Measurements from ENCODE around the gene MAPKAP1. TPM values are rescaled to one million over a fixed set of nuclear protein-coding genes. Genes with fewer than 3 reads are reported as not detected.

MAPKAP1 gene
- total RNA-seq, 1 donor from 2014 or later = 123 TPM

- DNase-seq = no peak
- H3K4me1 Mint-ChIP-seq = peaks cover 28% of the 10 kb centered on the region
- no peak overlapping the region for H3K4me3 Mint-ChIP-seq
- H3K9me3 Mint-ChIP-seq = no peaks in the 10 kb centered on the region
- intact Hi-C loops (cut with micrococcal nuclease) = no loop called here
- no peak overlapping the region for H3K27ac Mint-ChIP-seq
- no peaks in the 10 kb centered on the region for H3K27me3 Mint-ChIP-seq
- peaks cover 10% of the 10 kb centered on the region for H3K36me3 Mint-ChIP-seq (ENCODE audit: low read depth)
These were observed 142.4 kb downstream of the MAPKAP1 start for GRCh38 chr9:125564631-125565030.

DNA sequence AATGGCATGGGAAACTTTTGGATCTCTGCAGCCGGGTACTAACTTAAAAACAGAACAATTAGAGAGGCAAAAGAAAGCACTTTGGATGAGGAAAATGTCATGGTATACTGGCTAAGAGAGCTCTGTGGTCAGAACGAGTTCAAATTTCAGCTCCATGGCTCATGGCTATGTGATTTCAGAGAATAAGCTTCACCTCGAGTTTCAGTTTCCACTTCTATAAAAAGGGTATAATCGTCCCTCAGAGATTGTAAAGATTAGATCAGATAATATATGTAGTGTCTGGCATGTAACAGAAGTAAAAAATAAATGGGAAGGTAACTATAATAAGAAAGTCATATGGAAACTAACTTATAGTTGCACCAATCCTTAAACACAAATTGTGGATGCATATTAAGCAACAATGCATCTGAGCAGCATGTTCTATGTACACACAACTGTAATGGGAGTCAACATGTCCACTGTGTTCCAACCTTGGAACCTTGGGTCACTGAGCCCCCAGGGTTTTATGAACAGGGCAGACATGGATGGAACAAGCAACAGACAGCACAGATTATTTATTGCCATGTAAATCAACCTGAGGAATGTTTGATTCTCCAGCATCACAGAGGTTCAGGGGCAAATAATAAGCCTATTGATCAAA is 145.4 kb downstream of the MAPKAP1 start:
- no peak for DNase-seq
- Mint-ChIP-seq H3K9me3 (no peaks in the 10 kb centered on the region), H3K4me3 (peak overlapping the region; percentile 57), H3K4me1 (peaks cover 28% of the 10 kb centered on the region), H3K36me3 (ENCODE audit: low read depth) (peaks cover 19% of the 10 kb centered on the region), H3K27me3 (no peaks in the 10 kb centered on the region), H3K27ac (peak overlapping the region; percentile 31)
- intact Hi-C loops (cut with micrococcal nuclease) = no loop called here

DNA sequence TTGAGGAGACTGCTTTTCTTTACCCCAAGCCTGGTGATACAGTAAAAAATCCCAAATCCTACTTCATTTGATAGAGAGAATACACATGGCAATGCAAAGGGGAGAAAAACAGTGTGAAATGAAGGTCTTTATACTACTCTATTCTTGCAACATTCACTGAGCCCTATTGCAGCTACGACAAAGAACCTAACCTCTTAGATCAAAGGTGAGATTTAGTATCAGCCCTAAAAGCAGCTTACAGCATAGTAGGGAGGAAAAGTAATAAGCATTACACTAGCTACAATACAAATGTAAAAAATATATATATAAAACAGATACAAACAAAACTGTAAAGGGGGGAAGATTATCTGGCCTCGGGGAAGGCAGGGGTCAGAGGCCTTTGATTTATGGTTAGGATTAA is 147.1 kb downstream of the MAPKAP1 start:
- H3K27me3 Mint-ChIP-seq = no peaks in the 10 kb centered on the region

DNA sequence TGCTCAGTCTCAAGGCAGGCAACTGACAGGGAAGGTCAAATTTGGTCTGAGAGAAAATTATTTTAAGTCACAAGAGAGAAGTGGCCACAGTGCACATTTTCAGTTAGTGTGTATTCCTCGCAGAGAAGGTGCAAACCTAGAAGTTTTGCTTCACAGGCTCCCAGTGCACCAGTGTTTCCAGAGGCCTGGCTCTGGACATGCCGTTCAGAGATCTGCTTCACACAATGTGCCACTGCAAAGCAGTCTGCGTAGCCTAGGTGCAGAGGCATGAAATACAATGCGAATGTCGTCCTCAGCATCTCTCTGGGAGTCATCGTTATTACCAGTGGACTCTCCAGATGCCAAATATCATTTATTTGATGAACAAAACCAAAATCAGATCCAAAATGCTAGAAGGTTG is 147.8 kb downstream of the MAPKAP1 start:
- DNase-seq = no peak
- intact Hi-C loops (cut with micrococcal nuclease) = loop anchor here (2.0 to 5.0 kb wide), 2 partner anchors 193 to 670 kb away; no protein-coding TSS in a partner anchor
- Mint-ChIP-seq H3K4me3 (no peak overlapping the region), H3K36me3 (ENCODE audit: low read depth) (peaks cover 12% of the 10 kb centered on the region), H3K27ac (no peak overlapping the region), H3K27me3 (no peaks in the 10 kb centered on the region), H3K9me3 (no peaks in the 10 kb centered on the region), H3K4me1 (peaks cover 19% of the 10 kb centered on the region)

More for the DNA sequence above, 147.1 kb downstream of the MAPKAP1 start:
- intact Hi-C loops (cut with micrococcal nuclease) = loop anchor here (2.0 to 5.0 kb wide), 2 partner anchors 192 to 669 kb away; no protein-coding TSS in a partner anchor
- Mint-ChIP-seq H3K4me1 (peaks cover 23% of the 10 kb centered on the region), H3K4me3 (no peak overlapping the region), H3K27ac (no peak overlapping the region), H3K9me3 (no peaks in the 10 kb centered on the region), H3K36me3 (ENCODE audit: low read depth) (peaks cover 17% of the 10 kb centered on the region)
- DNase-seq = no peak

DNA sequence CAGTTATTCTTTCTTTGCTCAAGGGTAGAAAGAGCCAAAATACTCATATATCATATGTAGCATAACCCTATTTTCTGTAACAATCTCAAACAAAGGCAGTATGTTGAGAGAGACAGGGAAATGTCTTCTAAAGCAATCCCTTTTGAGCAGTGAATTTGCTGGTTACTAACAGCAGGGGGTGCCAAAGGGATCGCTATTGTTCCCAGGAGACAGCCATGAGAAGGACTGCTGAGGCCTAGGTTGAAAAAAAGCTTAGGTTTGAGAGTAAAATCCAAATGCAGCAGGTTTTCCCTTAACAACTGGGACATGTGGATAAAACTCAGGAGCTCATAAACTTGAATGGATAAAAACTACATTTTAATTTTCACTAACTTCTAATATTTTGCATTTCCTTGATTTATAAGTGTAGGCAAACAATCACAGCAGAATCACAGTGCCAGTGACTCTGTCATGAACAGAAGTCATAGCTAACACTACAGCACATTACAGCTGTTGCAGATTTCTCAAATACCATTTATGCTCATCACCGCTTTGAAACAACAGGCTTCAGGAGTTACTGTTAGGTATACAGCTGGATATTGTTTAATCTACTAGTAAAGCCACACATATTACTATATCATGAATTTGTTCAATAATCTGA is 148.4 kb downstream of the MAPKAP1 start:
- H3K36me3 Mint-ChIP-seq (ENCODE audit: low read depth) = peaks cover 12% of the 10 kb centered on the region
- no peak overlapping the region for H3K27ac Mint-ChIP-seq
- H3K9me3 Mint-ChIP-seq = no peaks in the 10 kb centered on the region
- peak; percentile 86 for DNase-seq
- no peaks in the 10 kb centered on the region for H3K27me3 Mint-ChIP-seq
- intact Hi-C loops (cut with micrococcal nuclease) = loop anchor here (1.0 to 5.0 kb wide), 4 partner anchors 37 to 670 kb away; no protein-coding TSS in a partner anchor
- peaks cover 19% of the 10 kb centered on the region for H3K4me1 Mint-ChIP-seq
- H3K4me3 Mint-ChIP-seq = no peak overlapping the region

DNA sequence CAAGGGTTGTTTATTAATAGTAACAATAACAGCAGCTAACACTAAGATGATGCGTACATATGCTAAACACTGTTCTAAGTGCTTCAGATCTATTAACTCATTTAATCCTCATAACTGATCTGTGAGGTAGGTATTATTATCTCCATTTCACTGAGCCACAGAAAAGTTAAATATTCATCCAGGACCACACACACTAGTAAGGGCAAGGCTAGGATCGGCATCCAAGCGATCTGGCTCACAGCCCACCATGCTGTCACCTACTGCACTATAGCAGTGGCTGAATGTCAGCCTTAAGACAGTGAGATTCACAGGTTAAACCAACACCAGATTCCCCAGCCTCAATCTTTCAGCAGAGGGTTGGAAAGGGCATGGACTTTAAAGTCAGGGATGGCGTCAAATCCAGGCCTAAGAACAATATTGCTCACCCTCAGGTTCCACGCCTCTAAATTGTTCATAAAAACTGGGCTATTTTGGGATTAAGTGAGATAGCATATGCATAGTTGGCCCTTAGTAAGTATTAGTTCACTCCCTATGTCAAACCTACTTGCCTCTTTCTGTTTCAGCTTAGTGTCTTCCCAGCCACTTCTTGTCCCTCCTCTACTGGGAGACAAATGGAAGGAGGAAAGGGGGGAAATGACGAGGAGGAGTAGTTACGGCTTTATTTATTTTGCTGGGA is 150.8 kb downstream of the MAPKAP1 start:
- DNase-seq = no peak
- H3K4me3 Mint-ChIP-seq = no peak overlapping the region
- H3K9me3 Mint-ChIP-seq = no peaks in the 10 kb centered on the region
- H3K27me3 Mint-ChIP-seq = no peaks in the 10 kb centered on the region
- peaks cover 9% of the 10 kb centered on the region for H3K36me3 Mint-ChIP-seq (ENCODE audit: low read depth)
- intact Hi-C loops (cut with micrococcal nuclease) = loop anchor here (5.0 kb wide), 1 partner anchor 196 kb away; no protein-coding TSS in a partner anchor
- H3K4me1 Mint-ChIP-seq = peaks cover 7% of the 10 kb centered on the region
- no peak overlapping the region for H3K27ac Mint-ChIP-seq

DNA sequence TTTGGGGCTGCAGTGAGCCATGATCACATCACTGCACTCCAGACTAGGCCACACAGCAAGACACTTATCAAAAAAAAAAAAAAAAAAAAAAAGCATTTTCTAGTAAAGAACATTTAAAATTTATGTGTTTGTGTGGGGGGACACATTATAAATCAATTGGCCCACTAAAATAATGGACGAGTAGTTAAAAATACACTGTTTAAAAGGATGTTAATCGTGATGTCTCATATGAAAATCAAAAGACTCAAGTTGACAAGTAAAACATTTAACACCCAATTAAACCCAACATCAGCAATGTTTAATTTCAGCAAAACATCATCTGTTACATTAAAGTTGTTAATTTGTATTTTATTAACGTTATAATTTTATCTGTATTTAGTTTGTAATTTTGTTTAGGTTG is 152.3 kb downstream of the MAPKAP1 start:
- DNase-seq = no peak
- intact Hi-C loops (cut with micrococcal nuclease) = loop anchor here (5.0 kb wide), 1 partner anchor 198 kb away; no protein-coding TSS in a partner anchor
- no peaks in the 10 kb centered on the region for H3K27me3 Mint-ChIP-seq

GRCh38 chr9:125551781-125552180 is 155.2 kb downstream of the MAPKAP1 start:
- H3K9me3 Mint-ChIP-seq = no peaks in the 10 kb centered on the region
- no peaks in the 10 kb centered on the region for H3K4me1 Mint-ChIP-seq
- H3K4me3 Mint-ChIP-seq = no peak overlapping the region
- no peaks in the 10 kb centered on the region for H3K27me3 Mint-ChIP-seq
- intact Hi-C loops (cut with micrococcal nuclease) = no loop called here
- DNase-seq = no peak
- H3K36me3 Mint-ChIP-seq (ENCODE audit: low read depth) = no peaks in the 10 kb centered on the region
- no peak overlapping the region for H3K27ac Mint-ChIP-seq

More for the DNA sequence above, 152.3 kb downstream of the MAPKAP1 start:
- Mint-ChIP-seq H3K27ac (no peak overlapping the region), H3K9me3 (no peaks in the 10 kb centered on the region), H3K36me3 (ENCODE audit: low read depth) (peaks cover 9% of the 10 kb centered on the region), H3K4me1 (peaks cover 4% of the 10 kb centered on the region), H3K4me3 (no peak overlapping the region)

DNA sequence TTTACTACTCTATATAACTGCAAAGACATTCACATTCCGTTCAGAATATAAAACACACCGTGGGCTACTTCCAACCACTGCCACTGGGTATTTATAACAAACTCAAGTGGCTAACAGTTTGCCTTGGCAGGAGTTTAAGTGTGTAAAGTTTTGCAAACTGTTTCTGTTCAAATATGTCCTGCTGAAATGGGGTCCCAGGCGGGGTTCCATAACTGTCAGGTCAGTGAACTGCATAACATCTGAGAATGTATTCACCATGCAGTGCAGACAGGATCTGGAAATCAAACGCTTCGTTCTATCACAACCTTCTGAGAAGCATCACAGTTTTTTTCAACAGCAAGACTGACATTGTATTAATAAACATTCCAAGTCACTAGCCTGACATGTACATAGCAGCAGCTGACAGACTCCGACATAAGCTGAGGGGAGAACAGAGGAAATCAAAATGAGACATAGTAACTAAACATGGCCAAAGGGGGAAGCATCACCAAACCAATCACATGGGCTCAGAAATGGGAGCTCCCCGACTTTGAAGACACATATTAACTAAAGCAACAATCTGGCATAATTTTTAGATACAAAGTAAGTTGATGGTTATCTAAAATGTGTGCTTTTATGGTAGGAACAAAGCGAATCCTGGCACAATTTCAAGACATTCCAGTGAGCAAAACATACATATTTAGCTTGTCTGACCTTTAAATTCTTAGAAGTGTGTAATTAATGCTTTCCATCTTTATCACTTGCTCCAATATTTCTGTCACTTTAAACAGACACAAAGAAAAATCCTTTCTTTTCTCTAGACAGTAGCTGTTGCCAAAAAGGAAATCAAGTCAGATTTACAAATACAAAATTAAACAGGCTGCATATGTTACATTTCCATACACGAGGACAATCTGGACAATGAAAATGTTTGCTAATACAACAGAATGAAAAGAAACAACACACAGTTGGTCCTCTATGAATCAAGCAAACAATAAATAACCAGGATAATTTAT is 156.8 kb downstream of the MAPKAP1 start:
- no peaks in the 10 kb centered on the region for H3K27me3 Mint-ChIP-seq
- H3K4me1 Mint-ChIP-seq = no peaks in the 10 kb centered on the region
- no peaks in the 10 kb centered on the region for H3K9me3 Mint-ChIP-seq
- intact Hi-C loops (cut with micrococcal nuclease) = no loop called here
- no peak for DNase-seq
- no peaks in the 10 kb centered on the region for H3K36me3 Mint-ChIP-seq (ENCODE audit: low read depth)
- H3K4me3 Mint-ChIP-seq = no peak overlapping the region
- H3K27ac Mint-ChIP-seq = no peak overlapping the region

GRCh38 chr9:125549465-125549871 is 157.5 kb downstream of the MAPKAP1 start:
- Mint-ChIP-seq H3K27ac (no peak overlapping the region), H3K4me3 (no peak overlapping the region), H3K4me1 (no peaks in the 10 kb centered on the region), H3K27me3 (no peaks in the 10 kb centered on the region), H3K36me3 (ENCODE audit: low read depth) (no peaks in the 10 kb centered on the region), H3K9me3 (no peaks in the 10 kb centered on the region)
- intact Hi-C loops (cut with micrococcal nuclease) = no loop called here
- DNase-seq = no peak

- intact Hi-C loops (cut with micrococcal nuclease) = no loop called here
- H3K27me3 Mint-ChIP-seq = no peaks in the 10 kb centered on the region
- H3K27ac Mint-ChIP-seq = no peak overlapping the region
- H3K4me1 Mint-ChIP-seq = no peaks in the 10 kb centered on the region
- no peaks in the 10 kb centered on the region for H3K9me3 Mint-ChIP-seq
- no peaks in the 10 kb centered on the region for H3K36me3 Mint-ChIP-seq (ENCODE audit: low read depth)
- H3K4me3 Mint-ChIP-seq = no peak overlapping the region
- no peak for DNase-seq
These were observed 158.0 kb downstream of the MAPKAP1 start for GRCh38 chr9:125549039-125549438.

DNA sequence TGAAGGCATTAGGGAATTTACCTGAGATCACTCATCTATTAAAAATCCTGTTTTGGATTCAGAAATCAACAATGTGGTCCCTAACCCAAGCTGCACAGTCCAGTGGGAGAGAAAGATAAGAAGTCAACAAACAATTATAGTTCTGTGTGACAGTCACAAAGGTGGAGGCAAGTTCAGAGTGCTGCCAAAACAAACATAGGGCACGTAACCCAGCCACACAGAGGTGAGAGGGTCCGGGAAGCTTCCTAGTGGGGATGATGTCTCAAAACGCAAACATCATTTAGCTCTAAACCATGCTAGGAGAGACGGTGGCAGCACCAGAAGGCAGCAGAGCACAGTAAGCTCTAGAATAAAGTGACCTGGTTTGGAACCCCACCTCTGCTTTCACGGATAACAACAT is 158.9 kb downstream of the MAPKAP1 start:
- no peaks in the 10 kb centered on the region for H3K27me3 Mint-ChIP-seq
- intact Hi-C loops (cut with micrococcal nuclease) = no loop called here
- no peak overlapping the region for H3K27ac Mint-ChIP-seq
- no peak for DNase-seq
- no peaks in the 10 kb centered on the region for H3K36me3 Mint-ChIP-seq (ENCODE audit: low read depth)
- H3K4me1 Mint-ChIP-seq = no peaks in the 10 kb centered on the region
- H3K4me3 Mint-ChIP-seq = no peak overlapping the region
- no peaks in the 10 kb centered on the region for H3K9me3 Mint-ChIP-seq

- DNase-seq = no peak
- H3K36me3 Mint-ChIP-seq (ENCODE audit: low read depth) = no peaks in the 10 kb centered on the region
- no peak overlapping the region for H3K27ac Mint-ChIP-seq
- H3K27me3 Mint-ChIP-seq = no peaks in the 10 kb centered on the region
- no peak overlapping the region for H3K4me3 Mint-ChIP-seq
- H3K4me1 Mint-ChIP-seq = no peaks in the 10 kb centered on the region
- intact Hi-C loops (cut with micrococcal nuclease) = no loop called here
- H3K9me3 Mint-ChIP-seq = no peaks in the 10 kb centered on the region
These were observed 159.6 kb downstream of the MAPKAP1 start for GRCh38 chr9:125547368-125547767.
